ENCODE measurements around the gene IFNL4.

- no peak for TF ChIP-seq HDAC2 (IDR thresholded peaks at IDR 0.05)
- 0 out of 6 replicates have a peak, but pooled peaks have one; percentile 4 to 19 (median 5) for TF ChIP-seq CTCF (IDR thresholded peaks at IDR 0.05 in 2 of 3, conservative IDR thresholded peaks at IDR 0.05 in 1 of 3; ENCODE audit: control insufficient read depth in 2 of 3, extremely low read depth in 1 of 3, insufficient read depth in 1 of 3, low read depth in 3 of 3, low read length in 3 of 3)
- TF ChIP-seq FOXM1 (IDR thresholded peaks at IDR 0.05; ENCODE audit: low read depth, low read length), result no peak
- TF ChIP-seq SMAD5 (IDR thresholded peaks at IDR 0.05; ENCODE audit: low read depth), result no peak
- TF ChIP-seq SUZ12 (IDR thresholded peaks at IDR 0.05; ENCODE audit: unreplicated experiment), result no peak
- no peak for TF ChIP-seq ZZZ3 (IDR thresholded peaks at IDR 0.05; ENCODE audit: control insufficient read depth, insufficient read length, low read depth)
- no peak for TF ChIP-seq TCF7 (IDR thresholded peaks at IDR 0.05; ENCODE audit: borderline replicate concordance)
- TF ChIP-seq NRF1 (conservative IDR thresholded peaks at IDR 0.05; ENCODE audit: low read depth, low read length), result no peak
- TF ChIP-seq CBX3 (IDR thresholded peaks at IDR 0.05; ENCODE audit: borderline replicate concordance, low read depth), result no peak
- no peak for TF ChIP-seq IRF3 (IDR thresholded peaks at IDR 0.05)
These were observed 23.7 kb downstream of the IFNL4 start for GRCh38 chr19:39224910-39225309.
